ENCODE data around the gene RHBDD1. TPM values are rescaled to one million over a fixed set of nuclear protein-coding genes. Genes with fewer than 3 reads are reported as not detected.

RHBDD1 gene
- total RNA-seq, 2 donors from 2014 or later, result 35.2 to 46.2 TPM

GRCh38 chr2:227020416-227020815, 184.6 kb downstream of the RHBDD1 start:
- H3K36me3 ChIP-seq (ENCODE audit: control insufficient read depth, insufficient read depth, low read length), result no peaks in the 10 kb centered on the region
- Mint-ChIP-seq H3K4me3 (no peak overlapping the region), H3K27ac (no peak overlapping the region), H3K9me3 (no peaks in the 10 kb centered on the region), H3K27me3 (ENCODE audit: insufficient read depth) (no peaks in the 10 kb centered on the region), H3K4me1 (no peaks in the 10 kb centered on the region), H3K36me3 (ENCODE audit: low read depth) (peaks cover 10% of the 10 kb centered on the region)
- no peaks in the 10 kb centered on the region for H3K9me3 ChIP-seq (ENCODE audit: control insufficient read depth, low read length)
- DNase-seq, result no peak
- no peaks in the 10 kb centered on the region for H3K4me1 ChIP-seq (ENCODE audit: control insufficient read depth, insufficient read depth, low read length)
- TF ChIP-seq CTCF (conservative IDR thresholded peaks at IDR 0.05), result no peak
- H3K27ac ChIP-seq (ENCODE audit: low read depth, low read length), result no peak overlapping the region
- no peak overlapping the region for H3K9ac ChIP-seq (ENCODE audit: extremely low read depth, low read length, poor library complexity, severe bottlenecking)
- H3K27me3 ChIP-seq (ENCODE audit: control insufficient read depth, insufficient read depth, low read length, poor library complexity, severe bottlenecking), result no peaks in the 10 kb centered on the region
- no peak overlapping the region for H3K4me3 ChIP-seq (ENCODE audit: low read length)
- 95 to 100% methylated on average over 2 of the region's 2 CpGs for WGBS, 2 experiments (ENCODE audit: insufficient coverage in 1 of 2, insufficient read length in 1 of 2)

GRCh38 chr2:227022608-227023007, 186.8 kb downstream of the RHBDD1 start:
- H3K9me3 Mint-ChIP-seq, result no peaks in the 10 kb centered on the region
- Histone ChIP-seq H3K27ac (ENCODE audit: low read depth, low read length) (no peak overlapping the region), H3K9ac (ENCODE audit: extremely low read depth, low read length, poor library complexity, severe bottlenecking) (no peak overlapping the region), H3K36me3 (ENCODE audit: control insufficient read depth, insufficient read depth, low read length) (no peaks in the 10 kb centered on the region), H3K4me1 (ENCODE audit: control insufficient read depth, insufficient read depth, low read length) (no peaks in the 10 kb centered on the region), H3K27me3 (ENCODE audit: control insufficient read depth, insufficient read depth, low read length, poor library complexity, severe bottlenecking) (no peaks in the 10 kb centered on the region), H3K4me3 (ENCODE audit: low read length) (no peak overlapping the region), H3K9me3 (ENCODE audit: control insufficient read depth, low read length) (no peaks in the 10 kb centered on the region)
- no peaks in the 10 kb centered on the region for H3K4me1 Mint-ChIP-seq
- TF ChIP-seq CTCF (conservative IDR thresholded peaks at IDR 0.05), result no peak
- DNase-seq, result no peak
- H3K4me3 Mint-ChIP-seq, result no peak overlapping the region
- no peak overlapping the region for H3K27ac Mint-ChIP-seq
- H3K27me3 Mint-ChIP-seq (ENCODE audit: insufficient read depth), result no peaks in the 10 kb centered on the region
- H3K36me3 Mint-ChIP-seq (ENCODE audit: low read depth), result peaks cover 10% of the 10 kb centered on the region
- 76 to 89% methylated on average over 3 of the region's 3 CpGs for WGBS, 2 experiments (ENCODE audit: insufficient coverage in 1 of 2, insufficient read length in 1 of 2)

- Mint-ChIP-seq H3K27me3 (ENCODE audit: insufficient read depth) (no peaks in the 10 kb centered on the region), H3K4me1 (no peaks in the 10 kb centered on the region), H3K9me3 (no peaks in the 10 kb centered on the region), H3K27ac (no peak overlapping the region), H3K4me3 (no peak overlapping the region), H3K36me3 (ENCODE audit: low read depth) (peaks cover 9% of the 10 kb centered on the region)
- H3K9me3 ChIP-seq (ENCODE audit: control insufficient read depth, low read length), result no peaks in the 10 kb centered on the region
- WGBS, 2 experiments (ENCODE audit: insufficient coverage in 1 of 2, insufficient read length in 1 of 2), result 95% methylated on average over 1 of the region's 2 CpGs; no CpG with 5 or more reads in 1 of the 2 experiments
- H3K4me1 ChIP-seq (ENCODE audit: control insufficient read depth, insufficient read depth, low read length), result no peaks in the 10 kb centered on the region
- H3K9ac ChIP-seq (ENCODE audit: extremely low read depth, low read length, poor library complexity, severe bottlenecking), result no peak overlapping the region
- H3K27me3 ChIP-seq (ENCODE audit: control insufficient read depth, insufficient read depth, low read length, poor library complexity, severe bottlenecking), result no peaks in the 10 kb centered on the region
- no peak overlapping the region for H3K4me3 ChIP-seq (ENCODE audit: low read length)
- H3K27ac ChIP-seq (ENCODE audit: low read depth, low read length), result no peak overlapping the region
- no peak for DNase-seq
- H3K36me3 ChIP-seq (ENCODE audit: control insufficient read depth, insufficient read depth, low read length), result no peaks in the 10 kb centered on the region
- no peak for TF ChIP-seq CTCF (conservative IDR thresholded peaks at IDR 0.05)
Measured at GRCh38 chr2:227025510-227025909, 189.7 kb downstream of the RHBDD1 start.

Data from endodermal cell (in vitro differentiated cells).